PFSK-1 (cell line): ENCODE data around the gene PCGF6.

Experiments
- FOXP2 ChIP-seq: optimal IDR thresholded peaks from 2 replicates; pipeline ENCODE3; 2011; ENCODE audit warnings: borderline replicate concordance, control low read depth, inconsistent platforms; ENCODE audit not compliant: insufficient read depth; ENCODE audit errors: extremely low read length, extremely low read depth
- POLR2AphosphoS5 ChIP-seq: IDR thresholded peaks from 2 replicates; pipeline ENCODE4 v1.6.1; 2012; ENCODE audit warnings: low read depth, mild to moderate bottlenecking, control low read depth, low read length, moderate library complexity
- SIN3A ChIP-seq: IDR thresholded peaks from 2 replicates; pipeline ENCODE4 v1.6.1; 2012; ENCODE audit warnings: mild to moderate bottlenecking, low read length, moderate library complexity, borderline replicate concordance; ENCODE audit not compliant: insufficient read depth
- TAF1 ChIP-seq: IDR thresholded peaks from 2 replicates; pipeline ENCODE4 v1.6.1; 2012; ENCODE audit warnings: low read length, control low read depth, borderline replicate concordance; ENCODE audit not compliant: insufficient read depth
- TF ChIP-seq, protein P1 (sequence below), 2 experiments: IDR thresholded peaks; 2 replicates each; pipeline versions ENCODE4 v1.6.1 to v1.8.0; 2011 to 2012; ENCODE audit warnings: low read depth in 2 of 2, low read length in 2 of 2, control low read depth in 1 of 2, inconsistent platforms in 1 of 2, mild to moderate bottlenecking in 1 of 2, moderate library complexity in 1 of 2; ENCODE audit not compliant: insufficient read depth in 1 of 2

PCGF6 gene

DNA sequence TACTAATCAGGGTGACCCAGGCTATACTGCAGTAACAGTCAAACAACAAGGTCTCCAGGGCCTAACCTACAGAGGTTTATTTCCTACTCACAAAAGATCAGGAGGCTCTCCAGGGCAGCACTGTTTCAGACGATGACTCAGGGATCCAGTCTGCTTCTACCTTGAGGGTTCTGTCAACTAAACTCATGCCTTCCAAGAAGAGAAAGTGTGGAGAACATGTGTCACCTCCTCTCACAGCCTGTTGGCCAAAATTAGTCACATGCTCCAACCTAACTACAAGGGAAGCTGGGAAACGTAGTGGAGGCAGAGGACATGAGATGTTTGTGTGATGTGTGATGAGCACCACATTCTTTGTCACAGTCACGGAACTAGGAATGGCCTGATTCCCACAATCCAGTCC is 88.7 kb downstream of the PCGF6 start:
- TF ChIP-seq, protein P1, sequence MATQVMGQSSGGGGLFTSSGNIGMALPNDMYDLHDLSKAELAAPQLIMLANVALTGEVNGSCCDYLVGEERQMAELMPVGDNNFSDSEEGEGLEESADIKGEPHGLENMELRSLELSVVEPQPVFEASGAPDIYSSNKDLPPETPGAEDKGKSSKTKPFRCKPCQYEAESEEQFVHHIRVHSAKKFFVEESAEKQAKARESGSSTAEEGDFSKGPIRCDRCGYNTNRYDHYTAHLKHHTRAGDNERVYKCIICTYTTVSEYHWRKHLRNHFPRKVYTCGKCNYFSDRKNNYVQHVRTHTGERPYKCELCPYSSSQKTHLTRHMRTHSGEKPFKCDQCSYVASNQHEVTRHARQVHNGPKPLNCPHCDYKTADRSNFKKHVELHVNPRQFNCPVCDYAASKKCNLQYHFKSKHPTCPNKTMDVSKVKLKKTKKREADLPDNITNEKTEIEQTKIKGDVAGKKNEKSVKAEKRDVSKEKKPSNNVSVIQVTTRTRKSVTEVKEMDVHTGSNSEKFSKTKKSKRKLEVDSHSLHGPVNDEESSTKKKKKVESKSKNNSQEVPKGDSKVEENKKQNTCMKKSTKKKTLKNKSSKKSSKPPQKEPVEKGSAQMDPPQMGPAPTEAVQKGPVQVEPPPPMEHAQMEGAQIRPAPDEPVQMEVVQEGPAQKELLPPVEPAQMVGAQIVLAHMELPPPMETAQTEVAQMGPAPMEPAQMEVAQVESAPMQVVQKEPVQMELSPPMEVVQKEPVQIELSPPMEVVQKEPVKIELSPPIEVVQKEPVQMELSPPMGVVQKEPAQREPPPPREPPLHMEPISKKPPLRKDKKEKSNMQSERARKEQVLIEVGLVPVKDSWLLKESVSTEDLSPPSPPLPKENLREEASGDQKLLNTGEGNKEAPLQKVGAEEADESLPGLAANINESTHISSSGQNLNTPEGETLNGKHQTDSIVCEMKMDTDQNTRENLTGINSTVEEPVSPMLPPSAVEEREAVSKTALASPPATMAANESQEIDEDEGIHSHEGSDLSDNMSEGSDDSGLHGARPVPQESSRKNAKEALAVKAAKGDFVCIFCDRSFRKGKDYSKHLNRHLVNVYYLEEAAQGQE (IDR thresholded peaks at IDR 0.05; ENCODE audit: insufficient read depth in 1 of 2, low read depth in 2 of 2, low read length in 2 of 2) = no peak
- no peak for TF ChIP-seq TAF1
- no peak for TF ChIP-seq POLR2AphosphoS5
- no peak for TF ChIP-seq SIN3A
- TF ChIP-seq FOXP2 = no peak

DNA sequence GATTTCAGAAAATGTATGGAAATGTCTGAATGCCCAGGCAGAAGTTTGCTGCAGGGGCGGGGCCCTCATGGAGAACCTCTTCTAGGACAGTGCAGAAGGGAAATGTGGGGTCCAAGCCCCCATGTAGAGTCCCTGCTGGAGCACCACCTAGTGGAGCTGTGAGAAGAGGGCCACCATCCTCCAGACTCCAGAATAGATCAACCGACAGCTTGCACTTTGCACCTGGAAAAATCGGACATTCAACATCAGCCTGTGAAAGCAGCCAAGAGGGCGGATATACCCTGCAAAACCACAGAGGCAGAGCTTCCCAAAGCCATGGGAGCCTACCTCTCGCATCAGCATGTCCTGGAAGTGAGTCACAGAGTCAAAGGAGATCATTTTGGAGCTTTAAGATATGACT is 91.0 kb downstream of the PCGF6 start:
- TF ChIP-seq TAF1 (no peak), SIN3A (no peak), POLR2AphosphoS5 (no peak), FOXP2 (no peak)
- TF ChIP-seq, protein P1 (IDR thresholded peaks at IDR 0.05; ENCODE audit: insufficient read depth in 1 of 2, low read depth in 2 of 2, low read length in 2 of 2) = no peak

DNA sequence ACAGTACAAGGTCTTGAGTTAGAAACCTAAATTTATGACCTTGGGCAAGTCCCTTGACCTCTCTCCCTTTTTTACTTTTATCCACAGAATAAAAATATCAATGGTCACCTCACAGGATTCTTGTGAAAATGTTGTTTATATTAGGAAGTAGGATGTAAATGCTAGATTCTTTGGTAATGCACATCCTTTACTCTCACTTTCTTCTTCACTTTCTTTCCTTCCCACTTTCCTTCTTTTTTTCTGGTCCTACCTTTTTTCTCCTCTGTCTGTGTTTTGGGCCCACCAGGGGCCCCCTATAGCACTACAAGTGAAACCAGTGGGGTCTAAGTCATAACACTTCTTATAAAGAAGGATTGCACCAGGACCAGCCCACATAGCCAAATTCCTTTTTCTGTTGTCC is 93.1 kb downstream of the PCGF6 start:
- TF ChIP-seq TAF1 = no peak
- TF ChIP-seq FOXP2 = no peak
- no peak for TF ChIP-seq SIN3A
- TF ChIP-seq POLR2AphosphoS5 = no peak
- TF ChIP-seq, protein P1 (IDR thresholded peaks at IDR 0.05; ENCODE audit: insufficient read depth in 1 of 2, low read depth in 2 of 2, low read length in 2 of 2) = no peak

DNA sequence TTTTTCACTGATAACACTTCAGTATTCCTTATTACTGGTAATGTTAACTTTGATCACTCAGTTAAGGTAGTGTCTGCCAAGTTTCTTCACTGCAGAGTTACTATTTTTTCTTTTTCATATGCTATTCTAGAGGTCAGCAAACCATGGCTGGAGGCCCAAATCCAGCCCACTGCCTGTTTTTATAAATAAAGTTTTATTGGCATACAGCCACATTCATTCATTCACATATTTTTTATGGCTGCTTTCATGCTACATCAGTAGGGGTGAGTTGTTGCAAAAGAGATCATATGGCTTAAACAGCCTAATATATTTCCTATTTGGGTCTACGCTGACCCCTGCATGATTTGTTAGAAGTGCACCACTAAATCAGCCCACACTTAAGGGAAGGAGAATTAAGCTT is 94.3 kb downstream of the PCGF6 start:
- TF ChIP-seq POLR2AphosphoS5 (no peak), SIN3A (no peak), TAF1 (no peak), FOXP2 (no peak)
- TF ChIP-seq, protein P1 (IDR thresholded peaks at IDR 0.05; ENCODE audit: insufficient read depth in 1 of 2, low read depth in 2 of 2, low read length in 2 of 2) = no peak
